RWPE2 (cell line): ENCODE measurements around the gene SMYD3.

Experiments
- ATAC-seq: fragments of 200-7000 bp; cut with Tn5 transposase; 3 replicates; pipeline ENCODE4 v1.9.1; 2021; ENCODE audit warnings: low read depth
- DNase-seq: peaks from one replicate; pipeline ENCODE4 v3.0.0-alpha.2; 2020; ENCODE audit warnings: low spot score
- H3K27ac ChIP-seq: fragments of 450-650 bp; 2 replicates; pipeline ENCODE4 v1.5.1; 2017; ENCODE audit warnings: mild to moderate bottlenecking; ENCODE audit not compliant: poor library complexity, severe bottlenecking
- H3K27me3 ChIP-seq: fragments of 250-450 bp; sonication (Bioruptor Pico); 2 replicates; pipeline ENCODE4 v1.5.1; 2021; ENCODE audit warnings: mild to moderate bottlenecking, moderate library complexity; ENCODE audit not compliant: insufficient read depth, poor library complexity, severe bottlenecking
- H3K36me3 ChIP-seq: fragments of 250-450 bp; sonication (Bioruptor Pico); 2 replicates; pipeline ENCODE4 v1.5.1; 2020; ENCODE audit warnings: low read depth, mild to moderate bottlenecking, moderate library complexity
- H3K4me1 ChIP-seq: fragments of 250-450 bp; sonication (Bioruptor Pico); 2 replicates; pipeline ENCODE4 v1.5.1; 2021; ENCODE audit warnings: mild to moderate bottlenecking, moderate library complexity; ENCODE audit not compliant: insufficient read depth, poor library complexity, severe bottlenecking
- H3K4me3 ChIP-seq: fragments of 250-450 bp; sonication (Bioruptor Pico); 2 replicates; pipeline ENCODE4 v1.5.1; 2021; ENCODE audit warnings: mild to moderate bottlenecking, moderate library complexity; ENCODE audit not compliant: severe bottlenecking
- H3K9me3 ChIP-seq: fragments of 250-450 bp; sonication (Bioruptor Pico); 2 replicates; pipeline ENCODE4 v1.5.1; 2021; ENCODE audit warnings: mild to moderate bottlenecking, moderate library complexity; ENCODE audit not compliant: severe bottlenecking
- CTCF ChIP-seq: fragments of 450-650 bp; IDR thresholded peaks from one replicate; pipeline ENCODE4 v1.5.1; 2017; ENCODE audit warnings: mild to moderate bottlenecking, moderate library complexity; ENCODE audit not compliant: poor library complexity, severe bottlenecking

SMYD3 gene

DNA sequence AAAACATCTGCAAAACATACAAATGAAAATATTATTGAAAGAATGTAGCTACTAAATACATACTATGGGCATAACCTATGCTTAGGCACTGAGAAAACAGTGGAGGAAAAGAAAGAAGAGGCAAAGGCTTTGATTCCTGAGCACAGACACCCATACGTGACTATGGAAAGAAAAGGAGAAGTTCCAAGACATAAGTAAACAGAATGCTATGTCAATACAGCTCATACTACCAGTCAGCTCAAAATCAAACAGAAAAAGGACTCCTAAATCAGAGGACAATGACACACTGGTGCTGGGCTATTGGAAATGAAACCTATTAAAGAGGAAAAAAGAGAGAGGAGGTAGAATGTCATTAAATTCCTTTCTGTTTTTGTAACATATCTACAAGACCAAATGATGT, 225.4 kb downstream of the SMYD3 start:
- no peak for TF ChIP-seq CTCF
- H3K27ac ChIP-seq = no peak overlapping the region
- no peak for DNase-seq

DNA sequence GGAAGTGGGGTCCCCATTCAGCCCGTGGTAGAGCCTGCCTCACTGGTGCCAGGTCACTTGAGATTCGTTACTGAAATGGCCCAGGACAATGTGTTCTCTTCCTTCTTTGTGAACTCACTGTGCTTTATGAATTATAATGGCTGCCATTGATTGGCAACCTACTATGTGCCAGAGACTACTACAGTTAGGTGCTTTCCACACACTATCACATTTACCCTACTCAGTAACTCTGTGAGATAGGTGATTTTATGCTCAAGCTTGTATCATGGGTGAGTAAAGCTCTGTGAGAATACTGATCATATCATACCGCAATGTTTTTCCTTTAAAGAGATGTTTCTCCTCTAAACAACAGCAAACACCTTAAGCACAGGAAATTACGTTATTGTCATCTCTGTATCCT, 225.9 kb downstream of the SMYD3 start:
- Histone ChIP-seq H3K27ac (no peak overlapping the region), H3K27me3 (no peaks in the 10 kb centered on the region), H3K4me3 (no peak overlapping the region), H3K9me3 (no peaks in the 10 kb centered on the region), H3K36me3 (no peaks in the 10 kb centered on the region), H3K4me1 (no peaks in the 10 kb centered on the region)
- no peak for DNase-seq
- no peak for TF ChIP-seq CTCF
- ATAC-seq = no peak

More for the DNA sequence above, 225.4 kb downstream of the SMYD3 start:
- Histone ChIP-seq H3K27me3 (no peaks in the 10 kb centered on the region), H3K36me3 (no peaks in the 10 kb centered on the region), H3K4me1 (no peaks in the 10 kb centered on the region), H3K4me3 (no peak overlapping the region), H3K9me3 (no peaks in the 10 kb centered on the region)
- no peak for ATAC-seq

DNA sequence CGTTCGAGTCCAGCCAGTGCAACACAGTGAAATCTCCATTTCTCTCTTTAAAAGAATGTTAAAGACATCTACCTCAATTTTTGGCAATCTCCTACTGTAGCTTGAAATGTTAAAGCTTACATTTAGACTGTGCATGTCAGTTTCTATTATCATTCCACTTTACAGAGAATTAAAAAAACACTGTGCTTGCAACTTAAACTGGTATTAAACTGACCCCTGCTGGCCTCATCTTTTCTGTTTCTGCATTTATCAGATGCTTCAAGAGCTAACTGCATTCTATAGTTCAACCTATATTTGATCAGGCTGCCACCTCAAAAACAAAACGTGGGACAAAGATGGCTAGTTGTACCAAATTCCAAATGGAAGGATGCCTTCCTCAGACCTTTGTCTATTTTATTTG, 226.5 kb downstream of the SMYD3 start:
- H3K27ac ChIP-seq = no peak overlapping the region
- H3K4me3 ChIP-seq = no peak overlapping the region
- no peaks in the 10 kb centered on the region for H3K9me3 ChIP-seq
- no peaks in the 10 kb centered on the region for H3K27me3 ChIP-seq
- H3K4me1 ChIP-seq = no peaks in the 10 kb centered on the region
- DNase-seq (no peak), ATAC-seq (no peak)
- peak; percentile 21 for TF ChIP-seq CTCF
- H3K36me3 ChIP-seq = no peaks in the 10 kb centered on the region

GRCh38 chr1:246279402-246279801, 227.7 kb downstream of the SMYD3 start:
- H3K36me3 ChIP-seq = no peaks in the 10 kb centered on the region
- ATAC-seq (no peak), DNase-seq (no peak)
- no peaks in the 10 kb centered on the region for H3K4me1 ChIP-seq
- H3K9me3 ChIP-seq = no peaks in the 10 kb centered on the region
- no peak overlapping the region for H3K27ac ChIP-seq
- TF ChIP-seq CTCF = no peak
- no peaks in the 10 kb centered on the region for H3K27me3 ChIP-seq
- no peak overlapping the region for H3K4me3 ChIP-seq

DNA sequence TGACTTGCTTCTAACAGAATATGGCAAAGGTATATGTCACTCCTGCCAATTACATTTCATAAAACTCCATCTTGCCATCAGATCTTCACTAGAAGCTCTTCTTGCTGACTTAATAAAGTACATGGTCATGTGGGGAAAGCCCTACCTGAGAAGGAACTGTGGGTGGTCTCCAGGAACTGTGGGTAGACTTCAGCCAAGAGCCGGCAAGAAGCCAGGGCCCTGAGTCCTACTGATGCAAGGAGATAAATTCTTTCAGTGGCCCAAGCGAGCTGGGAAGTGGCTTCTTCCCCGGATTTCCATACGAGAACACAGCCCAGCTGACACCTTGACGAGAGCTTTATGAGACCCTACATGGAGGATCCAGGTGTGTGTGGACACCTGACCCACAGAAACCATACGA, 228.7 kb downstream of the SMYD3 start:
- H3K4me1 ChIP-seq = no peaks in the 10 kb centered on the region

More for the DNA sequence above, 228.7 kb downstream of the SMYD3 start:
- DNase-seq (no peak), ATAC-seq (no peak)
- no peak overlapping the region for H3K4me3 ChIP-seq
- no peaks in the 10 kb centered on the region for H3K9me3 ChIP-seq
- no peak overlapping the region for H3K27ac ChIP-seq
- no peaks in the 10 kb centered on the region for H3K27me3 ChIP-seq
- no peak for TF ChIP-seq CTCF
- no peaks in the 10 kb centered on the region for H3K36me3 ChIP-seq
